Measurements from ENCODE around the gene ARHGAP26.

The ARHGAP26 gene

DNA sequence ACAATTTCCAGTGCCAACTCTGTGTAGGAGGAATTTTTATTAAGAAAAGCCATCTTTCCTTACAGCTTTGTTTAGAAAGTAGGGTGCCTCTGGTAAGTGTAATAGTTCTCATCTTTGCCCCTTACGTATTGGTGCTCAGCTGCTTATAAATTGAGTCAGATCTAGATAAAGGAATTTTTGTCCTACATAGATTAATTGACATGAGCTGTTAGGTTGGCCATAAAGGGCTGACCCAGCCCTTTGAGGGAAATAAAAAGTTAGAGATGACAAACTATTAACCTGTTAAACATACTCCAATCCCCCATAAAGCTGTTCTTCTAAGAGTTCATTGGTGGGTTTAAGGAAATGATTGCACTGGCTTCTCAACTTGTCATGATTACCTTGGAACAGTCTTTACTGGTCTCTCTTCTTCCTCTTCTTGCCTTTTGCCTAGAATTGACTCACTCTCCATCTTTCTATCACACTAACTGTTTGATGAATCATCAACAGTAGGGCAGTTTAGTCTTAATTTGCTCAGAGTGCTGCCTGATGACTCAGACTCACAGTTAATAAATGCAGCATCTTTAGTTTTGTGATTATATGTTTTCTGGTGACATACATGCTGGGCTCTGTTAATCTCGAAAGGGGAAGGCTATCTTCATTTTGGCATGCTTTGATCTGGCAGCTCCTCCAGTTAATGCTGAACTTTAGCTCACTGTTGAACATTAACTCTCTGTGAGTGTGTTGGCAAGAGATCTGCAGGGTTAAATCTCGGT is 51.7 kb downstream of the ARHGAP26 start:
- no peak for DNase-seq (ENCODE audit: low read depth)
- no peak overlapping the region for H3K4me3 ChIP-seq (ENCODE audit: low read depth, low read length)
- TF ChIP-seq, protein P1, sequence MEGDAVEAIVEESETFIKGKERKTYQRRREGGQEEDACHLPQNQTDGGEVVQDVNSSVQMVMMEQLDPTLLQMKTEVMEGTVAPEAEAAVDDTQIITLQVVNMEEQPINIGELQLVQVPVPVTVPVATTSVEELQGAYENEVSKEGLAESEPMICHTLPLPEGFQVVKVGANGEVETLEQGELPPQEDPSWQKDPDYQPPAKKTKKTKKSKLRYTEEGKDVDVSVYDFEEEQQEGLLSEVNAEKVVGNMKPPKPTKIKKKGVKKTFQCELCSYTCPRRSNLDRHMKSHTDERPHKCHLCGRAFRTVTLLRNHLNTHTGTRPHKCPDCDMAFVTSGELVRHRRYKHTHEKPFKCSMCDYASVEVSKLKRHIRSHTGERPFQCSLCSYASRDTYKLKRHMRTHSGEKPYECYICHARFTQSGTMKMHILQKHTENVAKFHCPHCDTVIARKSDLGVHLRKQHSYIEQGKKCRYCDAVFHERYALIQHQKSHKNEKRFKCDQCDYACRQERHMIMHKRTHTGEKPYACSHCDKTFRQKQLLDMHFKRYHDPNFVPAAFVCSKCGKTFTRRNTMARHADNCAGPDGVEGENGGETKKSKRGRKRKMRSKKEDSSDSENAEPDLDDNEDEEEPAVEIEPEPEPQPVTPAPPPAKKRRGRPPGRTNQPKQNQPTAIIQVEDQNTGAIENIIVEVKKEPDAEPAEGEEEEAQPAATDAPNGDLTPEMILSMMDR (IDR thresholded peaks at IDR 0.05; ENCODE audit: control insufficient read depth, extremely low read depth, insufficient read depth): no peak

DNA sequence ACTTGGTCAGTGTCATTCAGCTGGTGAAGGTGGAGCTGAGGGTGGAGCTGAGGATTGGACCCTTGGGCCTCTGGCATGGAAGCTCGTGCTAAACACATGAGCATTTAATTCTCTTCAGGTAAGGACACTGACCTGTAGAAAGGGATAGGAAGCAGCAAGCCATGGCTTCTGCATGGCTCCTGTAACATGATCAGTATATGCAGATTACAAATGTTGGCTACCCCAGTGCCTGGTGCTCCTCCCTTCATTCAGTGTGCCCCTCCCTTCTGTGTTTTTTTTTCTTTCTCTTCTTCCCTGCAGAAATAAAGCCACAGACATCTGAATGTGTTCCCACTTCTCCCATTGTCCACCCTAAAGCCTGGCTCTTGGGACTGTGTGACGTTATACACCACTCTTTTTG is 52.9 kb downstream of the ARHGAP26 start:
- TF ChIP-seq, protein P1 (IDR thresholded peaks at IDR 0.05; ENCODE audit: control insufficient read depth, extremely low read depth, insufficient read depth): no peak
- no peak overlapping the region for H3K4me3 ChIP-seq (ENCODE audit: low read depth, low read length)
- DNase-seq (ENCODE audit: low read depth): no peak

DNA sequence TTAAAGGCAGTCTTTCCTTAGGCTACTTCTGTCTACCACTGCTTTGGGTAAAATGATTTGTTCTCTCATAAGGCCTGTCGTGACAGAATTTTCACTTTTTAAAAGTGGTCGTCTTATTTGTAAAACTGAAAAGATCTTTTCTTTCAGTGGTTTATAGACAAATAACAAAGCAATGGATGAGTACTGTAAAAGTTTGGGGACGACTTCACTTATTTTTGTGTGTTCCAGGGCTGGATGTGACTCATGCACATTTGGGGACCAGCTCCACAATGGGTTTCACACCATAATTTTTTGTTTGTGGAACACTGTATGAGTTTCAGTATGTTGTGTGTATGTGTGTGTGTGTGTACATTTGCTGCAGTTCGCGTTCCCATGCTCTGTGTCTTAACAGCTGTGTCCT is 53.6 kb downstream of the ARHGAP26 start:
- H3K4me3 ChIP-seq (ENCODE audit: low read depth, low read length): no peak overlapping the region
- no peak for DNase-seq (ENCODE audit: low read depth)
- TF ChIP-seq, protein P1 (IDR thresholded peaks at IDR 0.05; ENCODE audit: control insufficient read depth, extremely low read depth, insufficient read depth): no peak

DNA sequence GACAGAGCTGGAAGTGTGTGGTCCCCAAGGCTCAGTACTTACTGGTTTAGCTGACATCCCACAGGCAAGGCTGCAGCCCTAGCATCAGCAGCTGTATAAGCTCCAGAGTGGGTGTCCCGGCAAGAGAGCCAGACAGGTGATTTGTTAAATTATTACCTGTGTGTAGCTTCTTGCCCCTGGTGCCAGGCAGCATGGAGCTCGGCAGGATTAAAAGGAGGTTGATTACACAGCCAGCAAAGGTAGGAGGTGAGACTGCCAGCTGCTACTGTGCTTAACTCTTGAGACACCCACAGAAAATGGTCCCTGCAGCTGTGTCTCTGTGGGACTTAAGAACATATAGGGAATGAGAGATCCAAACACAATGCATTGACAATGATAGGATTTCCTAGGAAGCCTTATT is 54.2 kb downstream of the ARHGAP26 start:
- H3K4me3 ChIP-seq (ENCODE audit: low read depth, low read length): no peak overlapping the region
- TF ChIP-seq, protein P1 (IDR thresholded peaks at IDR 0.05; ENCODE audit: control insufficient read depth, extremely low read depth, insufficient read depth): no peak
- DNase-seq (ENCODE audit: low read depth): no peak

DNA sequence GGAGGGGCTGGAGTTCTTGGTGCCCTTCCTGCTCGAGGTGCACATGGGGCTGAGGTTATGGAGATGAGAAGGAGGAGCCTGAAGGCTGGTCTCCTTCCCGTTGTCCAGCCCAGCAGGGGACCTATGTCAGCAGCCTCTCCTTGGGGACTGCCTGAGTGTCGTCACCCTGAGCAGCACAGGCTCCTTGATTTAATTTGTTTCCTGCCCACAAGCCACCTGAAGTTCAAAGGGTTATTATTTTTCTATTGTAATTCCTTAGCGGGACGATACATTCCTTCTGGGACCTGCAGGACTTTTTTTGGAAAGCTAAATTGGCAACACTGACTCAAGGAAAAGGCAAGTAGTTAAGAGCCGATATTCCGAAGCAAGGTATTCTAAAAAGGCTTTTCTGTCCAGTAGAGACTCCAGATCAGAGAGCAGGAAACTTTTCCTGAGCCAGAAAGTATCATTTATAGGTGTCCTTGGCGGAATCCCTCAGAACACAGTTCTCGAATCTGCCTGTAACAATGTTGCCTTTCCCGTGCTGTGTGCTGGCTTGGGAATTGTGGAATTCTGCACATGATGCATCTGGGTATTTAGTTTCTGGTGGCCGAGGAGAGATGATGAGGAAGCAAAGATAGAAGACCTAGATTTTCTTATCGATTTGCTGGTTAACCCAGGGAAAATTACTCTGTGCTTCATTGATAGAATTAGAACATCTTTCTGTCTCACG is 55.4 kb downstream of the ARHGAP26 start:
- H3K4me3 ChIP-seq (ENCODE audit: low read depth, low read length): no peak overlapping the region
- TF ChIP-seq, protein P1 (IDR thresholded peaks at IDR 0.05; ENCODE audit: control insufficient read depth, extremely low read depth, insufficient read depth): no peak
- no peak for DNase-seq (ENCODE audit: low read depth)

DNA sequence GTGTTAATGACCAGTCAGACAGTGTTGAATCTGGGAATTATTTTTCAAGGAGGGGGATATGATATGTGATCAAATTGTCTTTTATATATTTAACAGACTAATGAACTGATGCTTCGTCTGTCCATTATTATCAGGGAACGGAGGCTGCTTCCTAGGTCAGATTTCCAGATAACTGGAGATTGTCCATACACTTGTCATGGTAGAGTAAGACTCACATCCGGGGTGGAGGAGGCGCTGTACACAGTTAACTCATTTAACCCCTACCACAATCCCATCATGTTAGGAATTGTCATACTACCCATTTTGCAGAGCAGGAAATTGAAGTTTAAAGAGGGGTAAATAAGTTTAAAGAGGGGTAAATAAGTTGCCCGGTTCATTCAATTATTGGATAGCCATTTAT is 55.9 kb downstream of the ARHGAP26 start:
- H3K4me3 ChIP-seq (ENCODE audit: low read depth, low read length): no peak overlapping the region
- TF ChIP-seq, protein P1 (IDR thresholded peaks at IDR 0.05; ENCODE audit: control insufficient read depth, extremely low read depth, insufficient read depth): no peak
- no peak for DNase-seq (ENCODE audit: low read depth)

Data from LNCaP clone FGC (cell line).